ENCODE measurements around the gene RNF31.

Gene RNF31

GRCh38 chr14:24188251-24189058 is 41.2 kb downstream of the RNF31 start, which contains the start of gene IPO4:
Gene IPO4 (minus strand): TSS chr14:24188816. CDS start chr14:24188787, 29 bp downstream.
- DNase-seq (ENCODE audit: low read depth in 1 of 2, low spot score in 1 of 2) = peak; percentile 94 to 98
- peak within 1 kb of the TSS; percentile 88 for H3K4me3 ChIP-seq (replicated peaks; ENCODE audit: insufficient read depth, low read length)
- H3K27me3 ChIP-seq (ENCODE audit: insufficient read depth, poor library complexity, severe bottlenecking) = no peaks in the 10 kb centered on the region
- TF ChIP-seq, protein P1, sequence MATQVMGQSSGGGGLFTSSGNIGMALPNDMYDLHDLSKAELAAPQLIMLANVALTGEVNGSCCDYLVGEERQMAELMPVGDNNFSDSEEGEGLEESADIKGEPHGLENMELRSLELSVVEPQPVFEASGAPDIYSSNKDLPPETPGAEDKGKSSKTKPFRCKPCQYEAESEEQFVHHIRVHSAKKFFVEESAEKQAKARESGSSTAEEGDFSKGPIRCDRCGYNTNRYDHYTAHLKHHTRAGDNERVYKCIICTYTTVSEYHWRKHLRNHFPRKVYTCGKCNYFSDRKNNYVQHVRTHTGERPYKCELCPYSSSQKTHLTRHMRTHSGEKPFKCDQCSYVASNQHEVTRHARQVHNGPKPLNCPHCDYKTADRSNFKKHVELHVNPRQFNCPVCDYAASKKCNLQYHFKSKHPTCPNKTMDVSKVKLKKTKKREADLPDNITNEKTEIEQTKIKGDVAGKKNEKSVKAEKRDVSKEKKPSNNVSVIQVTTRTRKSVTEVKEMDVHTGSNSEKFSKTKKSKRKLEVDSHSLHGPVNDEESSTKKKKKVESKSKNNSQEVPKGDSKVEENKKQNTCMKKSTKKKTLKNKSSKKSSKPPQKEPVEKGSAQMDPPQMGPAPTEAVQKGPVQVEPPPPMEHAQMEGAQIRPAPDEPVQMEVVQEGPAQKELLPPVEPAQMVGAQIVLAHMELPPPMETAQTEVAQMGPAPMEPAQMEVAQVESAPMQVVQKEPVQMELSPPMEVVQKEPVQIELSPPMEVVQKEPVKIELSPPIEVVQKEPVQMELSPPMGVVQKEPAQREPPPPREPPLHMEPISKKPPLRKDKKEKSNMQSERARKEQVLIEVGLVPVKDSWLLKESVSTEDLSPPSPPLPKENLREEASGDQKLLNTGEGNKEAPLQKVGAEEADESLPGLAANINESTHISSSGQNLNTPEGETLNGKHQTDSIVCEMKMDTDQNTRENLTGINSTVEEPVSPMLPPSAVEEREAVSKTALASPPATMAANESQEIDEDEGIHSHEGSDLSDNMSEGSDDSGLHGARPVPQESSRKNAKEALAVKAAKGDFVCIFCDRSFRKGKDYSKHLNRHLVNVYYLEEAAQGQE (IDR thresholded peaks at IDR 0.05; ENCODE audit: insufficient replicate concordance, low read depth) = peak; percentile 37
- TF ChIP-seq SPI1 (IDR thresholded peaks at IDR 0.05; ENCODE audit: borderline replicate concordance, low read depth) = peak; percentile 58; the same call in 1 of the 2 replicates
- TF ChIP-seq, protein P2, sequence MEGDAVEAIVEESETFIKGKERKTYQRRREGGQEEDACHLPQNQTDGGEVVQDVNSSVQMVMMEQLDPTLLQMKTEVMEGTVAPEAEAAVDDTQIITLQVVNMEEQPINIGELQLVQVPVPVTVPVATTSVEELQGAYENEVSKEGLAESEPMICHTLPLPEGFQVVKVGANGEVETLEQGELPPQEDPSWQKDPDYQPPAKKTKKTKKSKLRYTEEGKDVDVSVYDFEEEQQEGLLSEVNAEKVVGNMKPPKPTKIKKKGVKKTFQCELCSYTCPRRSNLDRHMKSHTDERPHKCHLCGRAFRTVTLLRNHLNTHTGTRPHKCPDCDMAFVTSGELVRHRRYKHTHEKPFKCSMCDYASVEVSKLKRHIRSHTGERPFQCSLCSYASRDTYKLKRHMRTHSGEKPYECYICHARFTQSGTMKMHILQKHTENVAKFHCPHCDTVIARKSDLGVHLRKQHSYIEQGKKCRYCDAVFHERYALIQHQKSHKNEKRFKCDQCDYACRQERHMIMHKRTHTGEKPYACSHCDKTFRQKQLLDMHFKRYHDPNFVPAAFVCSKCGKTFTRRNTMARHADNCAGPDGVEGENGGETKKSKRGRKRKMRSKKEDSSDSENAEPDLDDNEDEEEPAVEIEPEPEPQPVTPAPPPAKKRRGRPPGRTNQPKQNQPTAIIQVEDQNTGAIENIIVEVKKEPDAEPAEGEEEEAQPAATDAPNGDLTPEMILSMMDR (IDR thresholded peaks at IDR 0.05; ENCODE audit: insufficient read depth, low read length) = no peak
- TF ChIP-seq GABPA (IDR thresholded peaks at IDR 0.05; ENCODE audit: low read depth) = peak; percentile 100
- TF ChIP-seq POLR2AphosphoS5 (IDR thresholded peaks at IDR 0.05; ENCODE audit: low read depth) = peak; percentile 82; the same call in 1 of the 2 replicates
- peak within 1 kb of the TSS; percentile 79 for H3K27ac ChIP-seq (replicated peaks)

- peak overlapping the region; percentile 88 for H3K4me3 ChIP-seq (replicated peaks; ENCODE audit: insufficient read depth, low read length)
- no peaks in the 10 kb centered on the region for H3K27me3 ChIP-seq (ENCODE audit: insufficient read depth, poor library complexity, severe bottlenecking)
- no peak for TF ChIP-seq SPI1 (IDR thresholded peaks at IDR 0.05; ENCODE audit: borderline replicate concordance, low read depth)
- TF ChIP-seq, protein P1 (IDR thresholded peaks at IDR 0.05; ENCODE audit: insufficient replicate concordance, low read depth) = no peak
- no peak for TF ChIP-seq POLR2AphosphoS5 (IDR thresholded peaks at IDR 0.05; ENCODE audit: low read depth)
- no peak for TF ChIP-seq GABPA (IDR thresholded peaks at IDR 0.05; ENCODE audit: low read depth)
- TF ChIP-seq, protein P2 (IDR thresholded peaks at IDR 0.05; ENCODE audit: insufficient read depth, low read length) = no peak
- DNase-seq (ENCODE audit: low read depth in 1 of 2, low spot score in 1 of 2) = no peak
- H3K27ac ChIP-seq (replicated peaks) = peak overlapping the region; percentile 79; the same call in 1 of the 2 replicates
These were observed 41.7 kb downstream of the RNF31 start for GRCh38 chr14:24189059-24189375.

DNA sequence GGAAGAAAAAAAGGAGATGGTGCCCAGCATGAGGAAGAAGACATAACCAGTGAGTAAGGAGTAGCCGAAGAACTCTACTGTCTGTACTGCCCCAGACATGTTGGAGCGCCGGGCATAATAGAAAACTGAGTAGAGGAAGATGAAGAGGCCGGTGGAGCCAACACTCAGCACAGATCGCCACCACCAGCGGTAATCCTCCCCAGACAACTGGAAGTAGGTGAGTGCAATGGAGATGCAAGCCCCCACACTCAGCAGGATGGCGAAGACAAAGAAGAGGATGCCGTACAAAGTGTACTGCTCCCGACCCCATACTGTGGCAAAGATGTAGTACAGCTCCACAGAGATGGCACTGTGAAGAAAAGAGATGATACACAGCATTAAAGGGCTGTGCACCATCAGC is 42.2 kb downstream of the RNF31 start:
- no peaks in the 10 kb centered on the region for H3K27me3 ChIP-seq (ENCODE audit: insufficient read depth, poor library complexity, severe bottlenecking)
- DNase-seq (ENCODE audit: low read depth in 1 of 2, low spot score in 1 of 2) = no peak
- TF ChIP-seq GABPA (IDR thresholded peaks at IDR 0.05; ENCODE audit: low read depth) (no peak), POLR2AphosphoS5 (IDR thresholded peaks at IDR 0.05; ENCODE audit: low read depth) (no peak), SPI1 (IDR thresholded peaks at IDR 0.05; ENCODE audit: borderline replicate concordance, low read depth) (no peak)
- TF ChIP-seq, protein P1 (IDR thresholded peaks at IDR 0.05; ENCODE audit: insufficient replicate concordance, low read depth) = no peak
- TF ChIP-seq, protein P2 (IDR thresholded peaks at IDR 0.05; ENCODE audit: insufficient read depth, low read length) = no peak
- H3K27ac ChIP-seq (replicated peaks) = 0 out of 2 replicates have a peak overlapping the region, but pooled peaks have one; percentile 79
- no peak overlapping the region for H3K4me3 ChIP-seq (replicated peaks; ENCODE audit: insufficient read depth, low read length)

Measured in HL-60 (cell line).